GM12878 (cell line): Measurements from ENCODE around the gene PLSCR3.

Source experiments
- CEBPB ChIP-seq, 2 experiments: fragments of 150-350 bp in 1 of 2; IDR thresholded peaks; 2 replicates each; pipeline ENCODE4 v1.6.1; 2012 to 2014; ENCODE audit warnings: low read depth in 2 of 2, low read length in 2 of 2, borderline replicate concordance in 1 of 2, inconsistent platforms in 1 of 2
- CTCF ChIP-seq, 3 experiments: IDR thresholded peaks in 2 of 3; conservative IDR thresholded peaks in 1 of 3; 2 replicates each; pipeline ENCODE4 v1.5.1; 2011; ENCODE audit warnings: low read depth in 3 of 3, low read length in 3 of 3, mild to moderate bottlenecking in 3 of 3, control low read depth in 2 of 3, moderate library complexity in 2 of 3, inconsistent platforms in 1 of 3, mixed read lengths in 1 of 3; ENCODE audit not compliant: control insufficient read depth in 2 of 3, insufficient read depth in 1 of 3; ENCODE audit errors: extremely low read depth in 1 of 3
- ELK1 ChIP-seq: IDR thresholded peaks from 2 replicates; pipeline ENCODE4 v1.6.1; 2012; ENCODE audit warnings: low read depth, low read length, improper control_type of control experiment
- EZH2 ChIP-seq: IDR thresholded peaks from 2 replicates; pipeline ENCODE4 v1.6.1; 2012; ENCODE audit warnings: low read depth, mild to moderate bottlenecking, control low read depth, inconsistent platforms, low read length, borderline replicate concordance; ENCODE audit not compliant: control insufficient read depth
- HDAC2 ChIP-seq: fragments of 200-600 bp; sonication (generic); IDR thresholded peaks from 2 replicates; pipeline ENCODE4 v1.6.1; 2017
- HDAC6 ChIP-seq: fragments of 200-600 bp; sonication (generic); IDR thresholded peaks from one replicate; pipeline ENCODE4 v1.8.0; 2017; ENCODE audit warnings: antibody characterized with exemption; ENCODE audit not compliant: unreplicated experiment
- HDGF ChIP-seq: fragments of 450-650 bp; IDR thresholded peaks from 2 replicates; pipeline ENCODE4 v1.6.1; 2016; ENCODE audit warnings: antibody characterized with exemption
- RFX5 ChIP-seq: IDR thresholded peaks from 2 replicates; pipeline ENCODE4 v1.6.1; 2011; ENCODE audit warnings: low read depth, low read length, improper control_type of control experiment
- TARDBP ChIP-seq: IDR thresholded peaks from 2 replicates; pipeline ENCODE4 v1.6.1; 2016; ENCODE audit warnings: borderline replicate concordance
- ZNF24 ChIP-seq: fragments of 450-650 bp; IDR thresholded peaks from 2 replicates; pipeline ENCODE4 v1.6.1; 2017; ENCODE audit warnings: antibody characterized with exemption, mild to moderate bottlenecking

- TF ChIP-seq EZH2 (no peak), ELK1 (no peak), CTCF (IDR thresholded peaks at IDR 0.05 in 2 of 3, conservative IDR thresholded peaks at IDR 0.05 in 1 of 3; ENCODE audit: control insufficient read depth in 2 of 3, extremely low read depth in 1 of 3, insufficient read depth in 1 of 3, low read depth in 3 of 3, low read length in 3 of 3) (no peak), HDAC6 (no peak), TARDBP (no peak), CEBPB (IDR thresholded peaks at IDR 0.05; ENCODE audit: borderline replicate concordance in 1 of 2, low read depth in 2 of 2, low read length in 2 of 2) (no peak), ZNF24 (no peak), HDAC2 (no peak), HDGF (no peak), RFX5 (no peak)
Observed at GRCh38 chr17:7417056-7417655, 22.8 kb upstream of the PLSCR3 start.
